Measurements from ENCODE around the gene ENSA.
"Not testable (repeated sequence)": the region's sequence is repeated elsewhere in the genome, so short reads cannot be mapped to it uniquely, and the experiment has no call there.

Gene ENSA

DNA sequence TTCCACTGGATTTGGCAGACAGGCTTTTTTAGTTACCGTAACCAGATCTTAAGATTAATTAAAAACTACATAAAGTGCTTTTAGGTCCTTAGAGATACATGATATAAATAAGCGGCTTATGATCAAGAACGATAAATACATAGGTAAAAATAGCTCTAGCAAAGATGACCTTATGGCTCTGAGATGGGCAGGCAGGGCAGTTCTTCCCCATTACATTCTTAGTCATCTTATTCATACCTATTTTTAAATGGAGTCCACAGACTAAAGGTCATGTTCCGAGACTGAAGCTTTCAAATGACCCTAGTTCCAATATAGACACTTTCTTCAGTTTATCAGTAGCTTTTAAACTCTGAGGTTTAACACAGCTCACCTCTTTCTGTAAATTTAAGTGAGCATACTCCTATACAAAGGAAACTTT, 54.3 kb downstream of the ENSA start:
- H3K79me2 ChIP-seq (ENCODE audit: insufficient read depth, low read depth), result peaks cover 94% of the 10 kb centered on the region
- no peak overlapping the region for H3K4me3 ChIP-seq (IDR thresholded peaks at IDR 0.05; ENCODE audit: insufficient read depth, low read depth, low read length)
- H3K27me3 ChIP-seq (ENCODE audit: insufficient read depth, low read depth), result no peaks in the 10 kb centered on the region
- H3K27ac ChIP-seq, result 0 out of 2 replicates have a peak overlapping the region, but pooled peaks have one; percentile 78
- H4K20me1 ChIP-seq (ENCODE audit: insufficient read depth), result peaks cover 49% of the 10 kb centered on the region
- peaks cover 61% of the 10 kb centered on the region for H3K36me3 ChIP-seq (ENCODE audit: insufficient read depth)
- H3K9ac ChIP-seq, result no peak overlapping the region; the same call in 1 of the 2 replicates
- peaks cover 78% of the 10 kb centered on the region for H3K4me1 ChIP-seq (ENCODE audit: low read depth, poor library complexity, severe bottlenecking)
- TF ChIP-seq, protein P1, sequence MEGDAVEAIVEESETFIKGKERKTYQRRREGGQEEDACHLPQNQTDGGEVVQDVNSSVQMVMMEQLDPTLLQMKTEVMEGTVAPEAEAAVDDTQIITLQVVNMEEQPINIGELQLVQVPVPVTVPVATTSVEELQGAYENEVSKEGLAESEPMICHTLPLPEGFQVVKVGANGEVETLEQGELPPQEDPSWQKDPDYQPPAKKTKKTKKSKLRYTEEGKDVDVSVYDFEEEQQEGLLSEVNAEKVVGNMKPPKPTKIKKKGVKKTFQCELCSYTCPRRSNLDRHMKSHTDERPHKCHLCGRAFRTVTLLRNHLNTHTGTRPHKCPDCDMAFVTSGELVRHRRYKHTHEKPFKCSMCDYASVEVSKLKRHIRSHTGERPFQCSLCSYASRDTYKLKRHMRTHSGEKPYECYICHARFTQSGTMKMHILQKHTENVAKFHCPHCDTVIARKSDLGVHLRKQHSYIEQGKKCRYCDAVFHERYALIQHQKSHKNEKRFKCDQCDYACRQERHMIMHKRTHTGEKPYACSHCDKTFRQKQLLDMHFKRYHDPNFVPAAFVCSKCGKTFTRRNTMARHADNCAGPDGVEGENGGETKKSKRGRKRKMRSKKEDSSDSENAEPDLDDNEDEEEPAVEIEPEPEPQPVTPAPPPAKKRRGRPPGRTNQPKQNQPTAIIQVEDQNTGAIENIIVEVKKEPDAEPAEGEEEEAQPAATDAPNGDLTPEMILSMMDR (conservative IDR thresholded peaks at IDR 0.05; ENCODE audit: low read depth, low read length), result no peak
- peak overlapping the region; percentile 99 for H3K4me2 ChIP-seq
- H2AFZ ChIP-seq (ENCODE audit: low read depth), result no peak overlapping the region

DNA sequence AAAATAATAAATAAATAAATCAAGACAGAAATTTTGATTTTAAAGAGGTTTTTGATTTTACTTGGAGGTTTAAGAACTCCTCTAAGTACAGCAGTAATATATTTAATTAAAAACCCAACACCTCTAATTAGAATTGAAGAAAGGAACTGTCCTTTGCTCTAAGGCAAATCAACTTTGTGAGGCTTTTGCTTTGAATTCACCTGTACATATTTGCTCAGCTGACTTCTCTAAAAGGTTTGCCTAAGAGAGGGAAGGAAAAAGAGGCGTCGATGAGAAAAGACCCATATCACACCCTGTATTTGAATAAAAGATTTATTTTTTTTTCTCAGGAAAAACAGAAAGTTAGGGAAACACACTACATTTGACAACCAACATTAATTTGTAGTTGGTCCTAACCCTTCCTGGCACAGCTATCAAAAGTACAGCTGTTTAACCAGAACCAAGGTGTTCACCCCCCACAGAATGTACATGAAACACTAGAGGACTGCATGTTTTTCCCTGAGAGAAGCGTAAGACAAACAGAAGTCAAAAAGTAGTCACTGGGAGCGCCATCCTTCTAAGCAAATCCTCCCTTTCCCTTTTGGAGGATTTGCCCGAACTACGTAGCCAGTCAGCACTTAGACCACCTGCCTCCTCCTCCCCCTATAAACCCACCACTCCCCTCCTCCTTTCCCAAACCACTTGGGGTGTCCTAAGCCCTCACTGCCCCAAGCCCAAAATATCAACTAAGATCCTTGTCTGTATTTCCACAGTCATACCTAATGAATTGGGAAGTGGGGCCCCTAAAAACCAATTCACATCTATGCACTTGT, 54.9 kb downstream of the ENSA start:
- H3K36me3 ChIP-seq (ENCODE audit: insufficient read depth), result peaks cover 61% of the 10 kb centered on the region
- peaks cover 81% of the 10 kb centered on the region for H3K4me1 ChIP-seq (ENCODE audit: low read depth, poor library complexity, severe bottlenecking)
- TF ChIP-seq, protein P1 (conservative IDR thresholded peaks at IDR 0.05; ENCODE audit: low read depth, low read length), result peak; percentile 7; the same call in 1 of the 2 replicates
- H3K27me3 ChIP-seq (ENCODE audit: insufficient read depth, low read depth), result no peaks in the 10 kb centered on the region
- peak overlapping the region; percentile 99 for H3K4me2 ChIP-seq
- peak overlapping the region; percentile 78; the same call in 1 of the 2 replicates for H3K27ac ChIP-seq
- no peak overlapping the region; the same call in 1 of the 2 replicates for H3K9ac ChIP-seq
- H2AFZ ChIP-seq (ENCODE audit: low read depth), result no peak overlapping the region
- no peak overlapping the region for H3K4me3 ChIP-seq (IDR thresholded peaks at IDR 0.05; ENCODE audit: insufficient read depth, low read depth, low read length)
- peaks cover 49% of the 10 kb centered on the region for H4K20me1 ChIP-seq (ENCODE audit: insufficient read depth)
- peaks cover 100% of the 10 kb centered on the region for H3K79me2 ChIP-seq (ENCODE audit: insufficient read depth, low read depth)

DNA sequence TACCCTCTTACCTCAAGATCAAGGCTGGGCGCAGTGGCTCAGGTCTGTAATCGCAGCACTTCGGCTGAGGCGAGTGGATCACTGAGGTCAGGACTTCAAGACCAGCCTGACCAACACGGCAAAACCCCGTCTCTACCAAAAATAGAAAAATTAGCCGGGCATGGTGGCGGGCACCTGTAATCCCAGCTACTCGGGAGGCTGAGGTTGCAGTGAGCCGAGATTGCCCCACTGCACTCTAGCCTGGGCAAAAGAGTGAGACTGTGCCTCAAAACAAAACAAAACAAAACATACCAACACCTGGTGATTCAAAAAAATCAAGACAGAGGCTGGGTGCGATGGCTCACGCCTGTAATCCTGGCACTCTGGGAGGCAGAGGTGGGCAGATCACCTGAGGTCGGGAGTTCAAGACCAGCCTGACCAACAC, 55.8 kb downstream of the ENSA start:
- H3K27ac ChIP-seq, result peak overlapping the region; percentile 1; the same call in 1 of the 2 replicates
- TF ChIP-seq, protein P1 (conservative IDR thresholded peaks at IDR 0.05; ENCODE audit: low read depth, low read length), result 0 out of 2 replicates have a peak, but pooled peaks have one; percentile 3
- H3K9ac ChIP-seq; H3K27me3 ChIP-seq (ENCODE audit: insufficient read depth, low read depth); H3K4me3 ChIP-seq (IDR thresholded peaks at IDR 0.05; ENCODE audit: insufficient read depth, low read depth, low read length); H2AFZ ChIP-seq (ENCODE audit: low read depth): not testable (repeated sequence)
- H3K4me1 ChIP-seq (ENCODE audit: low read depth, poor library complexity, severe bottlenecking), result peaks cover 89% of the 10 kb centered on the region
- peaks cover 61% of the 10 kb centered on the region for H3K36me3 ChIP-seq (ENCODE audit: insufficient read depth)
- H3K79me2 ChIP-seq (ENCODE audit: insufficient read depth, low read depth), result peaks cover 100% of the 10 kb centered on the region
- peaks cover 45% of the 10 kb centered on the region for H4K20me1 ChIP-seq (ENCODE audit: insufficient read depth)
- peak overlapping the region; percentile 99; the same call in 1 of the 2 replicates for H3K4me2 ChIP-seq

DNA sequence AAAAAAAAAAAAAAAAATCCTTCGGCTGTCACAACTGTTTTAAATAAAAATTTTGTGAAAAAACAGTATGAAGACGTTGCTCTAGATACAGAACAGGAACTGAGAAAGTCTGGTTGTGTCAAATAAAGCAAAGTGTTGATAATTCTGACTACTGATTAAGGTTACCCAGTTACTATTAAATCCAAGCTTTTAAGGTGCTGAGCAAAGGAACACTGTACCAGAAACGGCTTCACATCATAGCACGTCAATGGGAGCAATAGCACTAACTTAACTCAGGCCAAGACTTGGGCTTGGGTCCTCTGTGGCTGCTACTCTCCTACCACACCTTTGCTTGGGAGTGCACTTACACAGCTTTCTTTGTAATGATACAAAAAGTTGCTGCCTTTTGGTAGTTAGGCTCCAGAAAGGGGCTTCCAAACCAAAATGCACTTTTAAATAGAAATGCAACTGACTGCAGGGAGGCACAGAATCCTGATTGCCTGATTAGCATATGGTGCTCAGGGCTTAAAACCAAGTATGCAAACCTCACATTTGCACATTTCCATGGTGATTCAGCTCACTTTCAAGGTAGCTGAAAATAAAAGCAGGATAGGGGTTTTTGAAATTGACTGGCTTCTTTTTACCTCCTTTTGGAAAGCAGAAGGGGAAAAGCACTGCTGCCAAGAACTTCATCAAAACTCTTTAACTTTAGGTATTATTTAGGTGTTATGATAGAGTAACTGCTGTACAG, 56.3 kb downstream of the ENSA start:
- peaks cover 94% of the 10 kb centered on the region for H3K4me1 ChIP-seq (ENCODE audit: low read depth, poor library complexity, severe bottlenecking)
- H4K20me1 ChIP-seq (ENCODE audit: insufficient read depth), result peaks cover 40% of the 10 kb centered on the region
- no peak overlapping the region for H3K4me3 ChIP-seq (IDR thresholded peaks at IDR 0.05; ENCODE audit: insufficient read depth, low read depth, low read length)
- TF ChIP-seq, protein P1 (conservative IDR thresholded peaks at IDR 0.05; ENCODE audit: low read depth, low read length), result no peak
- peaks cover 97% of the 10 kb centered on the region for H3K79me2 ChIP-seq (ENCODE audit: insufficient read depth, low read depth)
- peaks cover 57% of the 10 kb centered on the region for H3K36me3 ChIP-seq (ENCODE audit: insufficient read depth)
- peak overlapping the region; percentile 99 for H3K4me2 ChIP-seq
- no peak overlapping the region for H2AFZ ChIP-seq (ENCODE audit: low read depth)
- H3K27ac ChIP-seq, result peak overlapping the region; percentile 1; the same call in 1 of the 2 replicates
- H3K9ac ChIP-seq, result no peak overlapping the region
- no peaks in the 10 kb centered on the region for H3K27me3 ChIP-seq (ENCODE audit: insufficient read depth, low read depth)

All from KMS-11 (cell line).